SK-N-SH (cell line): ENCODE results near the gene AMN1.

Source experiments
- JUND ChIP-seq: IDR thresholded peaks from 2 replicates; pipeline ENCODE4 v1.4.0; 2012
- TF ChIP-seq, protein P1 (sequence below): fragments of 200-600 bp; sonication (generic); IDR thresholded peaks from 2 replicates; pipeline ENCODE4 v1.6.1; 2017; ENCODE audit warnings: antibody characterized with exemption, mild to moderate bottlenecking, moderate library complexity
- TF ChIP-seq, protein P2 (sequence below): fragments of 150-350 bp; IDR thresholded peaks from 2 replicates; pipeline ENCODE4 v1.6.1; 2017; ENCODE audit warnings: antibody characterized with exemption, low read length, low read depth, borderline replicate concordance

DNA sequence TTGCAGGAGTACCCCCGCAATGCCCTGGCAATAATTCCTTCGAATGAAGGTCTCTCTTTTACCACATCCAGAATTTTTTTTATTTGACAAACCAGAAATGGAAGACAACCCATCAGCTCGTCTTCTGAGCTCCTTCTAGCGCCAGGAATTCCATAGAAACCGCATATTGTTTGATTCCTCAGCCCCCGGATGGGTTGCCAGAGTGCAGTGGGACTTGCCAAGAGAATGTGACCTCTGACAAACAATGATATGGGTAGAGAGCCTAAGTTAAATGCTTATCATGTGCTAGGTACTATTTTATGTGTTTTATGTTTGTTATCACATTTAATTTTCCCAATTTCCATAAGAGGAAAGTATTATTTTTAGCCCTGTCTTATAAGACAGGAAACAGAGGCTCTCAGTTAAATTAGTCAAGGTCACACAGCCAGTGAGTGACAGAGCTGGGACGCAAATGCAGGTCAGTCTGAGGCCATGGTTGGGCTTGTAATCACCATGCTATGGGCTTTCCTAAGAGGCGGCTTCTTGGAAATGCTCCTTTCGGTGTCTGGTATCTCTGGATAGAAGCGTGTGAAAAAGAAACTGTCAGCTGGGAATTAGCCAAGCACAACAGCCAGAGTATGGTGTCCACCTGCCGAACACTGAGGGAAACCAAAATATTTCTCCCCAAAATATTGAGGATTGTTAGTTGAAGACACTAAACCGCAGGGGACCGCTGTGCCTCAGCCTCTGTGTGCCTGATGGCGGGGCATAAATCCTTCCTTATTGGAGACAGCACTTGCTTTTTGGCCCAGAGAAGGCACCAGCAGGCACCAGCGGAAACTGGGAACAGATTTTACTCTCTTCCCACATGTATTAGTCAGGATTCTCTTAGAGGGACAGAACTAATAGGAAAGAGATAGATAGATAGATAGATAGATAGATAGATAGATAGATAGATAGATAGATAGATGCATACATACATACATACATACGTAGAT is 98.8 kb downstream of the AMN1 start:
- no peak for TF ChIP-seq JUND
- TF ChIP-seq, protein P1, sequence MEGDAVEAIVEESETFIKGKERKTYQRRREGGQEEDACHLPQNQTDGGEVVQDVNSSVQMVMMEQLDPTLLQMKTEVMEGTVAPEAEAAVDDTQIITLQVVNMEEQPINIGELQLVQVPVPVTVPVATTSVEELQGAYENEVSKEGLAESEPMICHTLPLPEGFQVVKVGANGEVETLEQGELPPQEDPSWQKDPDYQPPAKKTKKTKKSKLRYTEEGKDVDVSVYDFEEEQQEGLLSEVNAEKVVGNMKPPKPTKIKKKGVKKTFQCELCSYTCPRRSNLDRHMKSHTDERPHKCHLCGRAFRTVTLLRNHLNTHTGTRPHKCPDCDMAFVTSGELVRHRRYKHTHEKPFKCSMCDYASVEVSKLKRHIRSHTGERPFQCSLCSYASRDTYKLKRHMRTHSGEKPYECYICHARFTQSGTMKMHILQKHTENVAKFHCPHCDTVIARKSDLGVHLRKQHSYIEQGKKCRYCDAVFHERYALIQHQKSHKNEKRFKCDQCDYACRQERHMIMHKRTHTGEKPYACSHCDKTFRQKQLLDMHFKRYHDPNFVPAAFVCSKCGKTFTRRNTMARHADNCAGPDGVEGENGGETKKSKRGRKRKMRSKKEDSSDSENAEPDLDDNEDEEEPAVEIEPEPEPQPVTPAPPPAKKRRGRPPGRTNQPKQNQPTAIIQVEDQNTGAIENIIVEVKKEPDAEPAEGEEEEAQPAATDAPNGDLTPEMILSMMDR = no peak
- TF ChIP-seq, protein P2, sequence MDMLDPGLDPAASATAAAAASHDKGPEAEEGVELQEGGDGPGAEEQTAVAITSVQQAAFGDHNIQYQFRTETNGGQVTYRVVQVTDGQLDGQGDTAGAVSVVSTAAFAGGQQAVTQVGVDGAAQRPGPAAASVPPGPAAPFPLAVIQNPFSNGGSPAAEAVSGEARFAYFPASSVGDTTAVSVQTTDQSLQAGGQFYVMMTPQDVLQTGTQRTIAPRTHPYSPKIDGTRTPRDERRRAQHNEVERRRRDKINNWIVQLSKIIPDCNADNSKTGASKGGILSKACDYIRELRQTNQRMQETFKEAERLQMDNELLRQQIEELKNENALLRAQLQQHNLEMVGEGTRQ = no peak
